Measurements from ENCODE around the gene PROSER2.

DNA sequence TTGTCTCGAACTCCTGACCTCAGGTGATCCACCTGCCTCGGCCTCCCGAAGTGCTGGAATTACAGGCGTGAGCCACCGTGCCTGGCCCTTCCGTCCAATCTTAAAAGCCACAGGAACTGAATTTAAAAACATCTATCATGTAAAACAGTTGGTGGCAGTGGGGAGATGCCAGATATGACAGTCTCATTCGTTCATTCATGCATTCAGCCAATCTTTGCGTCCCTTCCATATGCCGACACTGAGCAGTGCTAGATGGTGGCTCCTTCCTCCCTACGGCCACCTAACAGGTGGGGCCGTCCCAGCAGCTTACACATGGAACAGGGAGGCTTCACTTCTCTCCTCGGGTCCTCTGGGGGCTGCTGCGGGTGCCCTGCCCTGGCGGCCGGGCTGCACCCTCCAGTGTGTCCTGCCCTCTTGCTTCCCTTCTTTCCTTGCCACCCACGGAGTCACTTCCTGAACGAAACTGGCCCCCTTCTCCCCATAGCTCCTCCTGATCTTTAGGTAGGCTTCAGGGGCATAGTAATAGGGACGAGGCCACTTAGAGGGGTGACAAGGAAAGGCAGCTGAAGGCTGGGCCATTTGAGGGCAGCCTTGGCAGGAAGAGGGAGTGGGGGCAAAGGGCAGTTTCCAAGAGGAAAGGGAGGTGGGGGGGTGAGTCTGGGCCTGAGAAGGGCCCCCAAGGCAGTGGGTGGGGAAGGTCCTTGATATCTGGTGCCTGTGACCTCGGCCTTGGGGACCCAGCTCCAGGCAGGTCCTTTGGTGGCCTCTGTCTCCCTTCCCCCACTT, 53.8 kb downstream of the PROSER2 start:
- TF ChIP-seq, protein P1, sequence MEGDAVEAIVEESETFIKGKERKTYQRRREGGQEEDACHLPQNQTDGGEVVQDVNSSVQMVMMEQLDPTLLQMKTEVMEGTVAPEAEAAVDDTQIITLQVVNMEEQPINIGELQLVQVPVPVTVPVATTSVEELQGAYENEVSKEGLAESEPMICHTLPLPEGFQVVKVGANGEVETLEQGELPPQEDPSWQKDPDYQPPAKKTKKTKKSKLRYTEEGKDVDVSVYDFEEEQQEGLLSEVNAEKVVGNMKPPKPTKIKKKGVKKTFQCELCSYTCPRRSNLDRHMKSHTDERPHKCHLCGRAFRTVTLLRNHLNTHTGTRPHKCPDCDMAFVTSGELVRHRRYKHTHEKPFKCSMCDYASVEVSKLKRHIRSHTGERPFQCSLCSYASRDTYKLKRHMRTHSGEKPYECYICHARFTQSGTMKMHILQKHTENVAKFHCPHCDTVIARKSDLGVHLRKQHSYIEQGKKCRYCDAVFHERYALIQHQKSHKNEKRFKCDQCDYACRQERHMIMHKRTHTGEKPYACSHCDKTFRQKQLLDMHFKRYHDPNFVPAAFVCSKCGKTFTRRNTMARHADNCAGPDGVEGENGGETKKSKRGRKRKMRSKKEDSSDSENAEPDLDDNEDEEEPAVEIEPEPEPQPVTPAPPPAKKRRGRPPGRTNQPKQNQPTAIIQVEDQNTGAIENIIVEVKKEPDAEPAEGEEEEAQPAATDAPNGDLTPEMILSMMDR (IDR thresholded peaks at IDR 0.05; ENCODE audit: low read depth, low read length, poor library complexity, severe bottlenecking) = no peak
- no peak for TF ChIP-seq EZH2phosphoT487 (IDR thresholded peaks at IDR 0.05; ENCODE audit: borderline replicate concordance, low read length)
